ENCODE results near the gene KDM3B. TPM values are rescaled to one million over a fixed set of nuclear protein-coding genes. Genes with fewer than 3 reads are reported as not detected.

The KDM3B gene
- total and polyA plus RNA-seq, 2 donors: 40.0 to 43.2 TPM

GRCh38 chr5:138464388-138465260, 112.1 kb downstream of the KDM3B start:
- no peaks in the 10 kb centered on the region for H3K9me3 ChIP-seq (ENCODE audit: control insufficient read depth in 2 of 2, insufficient read depth in 1 of 2, low read length in 1 of 2)
- H3K4me1 ChIP-seq (ENCODE audit: control insufficient read depth in 2 of 2, insufficient read depth in 2 of 2, low read length in 2 of 2): peaks cover 21 to 53% of the 10 kb centered on the region in 2 donors
- DNase-seq (ENCODE audit: low read depth in 6 of 9, low spot score in 9 of 9): peak; percentile 96 to 99 (median 98)
- H3K27me3 ChIP-seq (ENCODE audit: control insufficient read depth in 2 of 2, insufficient read depth in 1 of 2, low read length in 1 of 2): peaks cover 0 to 25% of the 10 kb centered on the region in 2 donors
- peak overlapping the region; percentile 62 to 79 for H3K4me3 ChIP-seq (ENCODE audit: low read length in 2 of 2)
- WGBS: under 1% methylated on average over 64 of the region's 64 CpGs
- peaks cover 11 to 12% of the 10 kb centered on the region in 2 donors for H3K36me3 ChIP-seq (ENCODE audit: control insufficient read depth in 2 of 2, insufficient read depth in 2 of 2, low read length in 1 of 2)
- peak overlapping the region; percentile 90 to 94 for H3K27ac ChIP-seq (ENCODE audit: low read depth in 1 of 2, low read length in 1 of 2)

DNA sequence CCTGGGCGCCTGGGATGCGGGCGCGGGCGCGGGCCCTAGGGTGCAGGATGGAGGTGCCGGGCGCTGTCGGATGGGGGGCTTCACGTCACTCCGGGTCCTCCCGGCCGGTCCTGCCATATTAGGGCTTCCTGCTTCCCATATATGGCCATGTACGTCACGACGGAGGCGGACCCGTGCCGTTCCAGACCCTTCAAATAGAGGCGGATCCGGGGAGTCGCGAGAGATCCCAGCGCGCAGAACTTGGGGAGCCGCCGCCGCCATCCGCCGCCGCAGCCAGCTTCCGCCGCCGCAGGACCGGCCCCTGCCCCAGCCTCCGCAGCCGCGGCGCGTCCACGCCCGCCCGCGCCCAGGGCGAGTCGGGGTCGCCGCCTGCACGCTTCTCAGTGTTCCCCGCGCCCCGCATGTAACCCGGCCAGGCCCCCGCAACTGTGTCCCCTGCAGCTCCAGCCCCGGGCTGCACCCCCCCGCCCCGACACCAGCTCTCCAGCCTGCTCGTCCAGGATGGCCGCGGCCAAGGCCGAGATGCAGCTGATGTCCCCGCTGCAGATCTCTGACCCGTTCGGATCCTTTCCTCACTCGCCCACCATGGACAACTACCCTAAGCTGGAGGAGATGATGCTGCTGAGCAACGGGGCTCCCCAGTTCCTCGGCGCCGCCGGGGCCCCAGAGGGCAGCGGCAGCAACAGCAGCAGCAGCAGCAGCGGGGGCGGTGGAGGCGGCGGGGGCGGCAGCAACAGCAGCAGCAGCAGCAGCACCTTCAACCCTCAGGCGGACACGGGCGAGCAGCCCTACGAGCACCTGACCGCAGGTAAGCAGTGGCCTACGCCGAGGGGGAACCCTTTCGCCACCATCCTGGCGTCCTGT, 113.0 kb downstream of the KDM3B start, which contains the start of gene EGR1:
EGR1 (plus strand) TSS at position 219 of the 864 bp plus-strand sequence; CDS start at position 502, 283 bp downstream.
- Histone ChIP-seq H3K4me3 (ENCODE audit: low read length in 2 of 2) (peak within 1 kb of the TSS; percentile 62 to 79), H3K27me3 (ENCODE audit: control insufficient read depth in 2 of 2, insufficient read depth in 1 of 2, low read length in 1 of 2) (peaks cover 0 to 25% of the 10 kb centered on the region in 2 donors), H3K36me3 (ENCODE audit: control insufficient read depth in 2 of 2, insufficient read depth in 2 of 2, low read length in 1 of 2) (peaks cover 11 to 12% of the 10 kb centered on the region in 2 donors), H3K9me3 (ENCODE audit: control insufficient read depth in 2 of 2, insufficient read depth in 1 of 2, low read length in 1 of 2) (no peaks in the 10 kb centered on the region), H3K27ac (ENCODE audit: low read depth in 1 of 2, low read length in 1 of 2) (peak within 1 kb of the TSS; percentile 90 to 94), H3K4me1 (ENCODE audit: control insufficient read depth in 2 of 2, insufficient read depth in 2 of 2, low read length in 2 of 2) (peaks cover 15 to 46% of the 10 kb centered on the region in 2 donors)
- peak; percentile 87 to 97 (median 94) for DNase-seq (ENCODE audit: low read depth in 6 of 9, low spot score in 9 of 9)
- under 1% methylated on average over 85 of the region's 85 CpGs for WGBS

DNA sequence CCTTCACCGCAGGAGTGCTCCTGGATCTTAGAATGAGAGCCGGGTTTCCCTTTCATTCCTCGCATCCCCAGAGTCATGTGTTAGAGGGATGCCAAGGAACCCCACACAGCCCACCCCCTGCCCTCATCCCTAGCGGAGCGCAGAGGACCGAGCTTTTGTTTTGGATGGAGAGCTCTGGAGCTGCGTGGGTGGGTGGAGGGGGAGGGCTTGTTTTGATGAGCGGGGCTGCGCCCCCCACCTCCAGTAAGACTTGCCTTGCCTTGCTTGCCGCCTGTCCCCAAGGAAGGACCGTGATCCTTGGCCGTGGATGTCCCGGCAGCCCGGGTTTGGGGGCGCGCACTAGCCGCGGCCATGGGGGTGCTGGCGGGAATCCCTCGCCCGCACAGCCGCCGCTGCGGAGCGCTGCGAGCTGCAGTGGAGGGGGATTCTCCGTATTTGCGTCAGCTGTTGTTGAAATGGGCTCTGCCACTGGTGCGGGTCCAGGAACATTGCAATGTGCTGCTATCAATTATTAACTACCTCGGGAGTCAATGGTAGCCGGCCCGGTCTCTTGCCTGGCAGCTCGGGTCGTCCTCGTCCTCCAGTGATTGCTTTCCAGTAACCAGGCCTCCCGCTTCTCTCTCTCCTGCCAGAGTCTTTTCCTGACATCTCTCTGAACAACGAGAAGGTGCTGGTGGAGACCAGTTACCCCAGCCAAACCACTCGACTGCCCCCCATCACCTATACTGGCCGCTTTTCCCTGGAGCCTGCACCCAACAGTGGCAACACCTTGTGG, 113.8 kb downstream of the KDM3B start:
- Histone ChIP-seq H3K27me3 (ENCODE audit: control insufficient read depth in 2 of 2, insufficient read depth in 1 of 2, low read length in 1 of 2) (peaks cover 0 to 25% of the 10 kb centered on the region in 2 donors), H3K36me3 (ENCODE audit: control insufficient read depth in 2 of 2, insufficient read depth in 2 of 2, low read length in 1 of 2) (peaks cover 11 to 12% of the 10 kb centered on the region in 2 donors), H3K9me3 (ENCODE audit: control insufficient read depth in 2 of 2, insufficient read depth in 1 of 2, low read length in 1 of 2) (no peaks in the 10 kb centered on the region), H3K4me1 (ENCODE audit: control insufficient read depth in 2 of 2, insufficient read depth in 2 of 2, low read length in 2 of 2) (peaks cover 15 to 41% of the 10 kb centered on the region in 2 donors), H3K27ac (ENCODE audit: low read depth in 1 of 2, low read length in 1 of 2) (no peak overlapping the region), H3K4me3 (ENCODE audit: low read length in 2 of 2) (peak overlapping the region; percentile 62 to 79)
- 31% methylated on average over 39 of the region's 39 CpGs for whole genome bisulfite sequencing
- DNase-seq (ENCODE audit: low read depth in 6 of 9, low spot score in 9 of 9): no peak

GRCh38 chr5:138466900-138467710, 114.6 kb downstream of the KDM3B start:
- H3K4me1 ChIP-seq (ENCODE audit: control insufficient read depth in 2 of 2, insufficient read depth in 2 of 2, low read length in 2 of 2): peaks cover 15 to 41% of the 10 kb centered on the region in 2 donors
- H3K9me3 ChIP-seq (ENCODE audit: control insufficient read depth in 2 of 2, insufficient read depth in 1 of 2, low read length in 1 of 2): no peaks in the 10 kb centered on the region
- no peak overlapping the region for H3K27ac ChIP-seq (ENCODE audit: low read depth in 1 of 2, low read length in 1 of 2)
- H3K27me3 ChIP-seq (ENCODE audit: control insufficient read depth in 2 of 2, insufficient read depth in 1 of 2, low read length in 1 of 2): peaks cover 0 to 25% of the 10 kb centered on the region in 2 donors
- WGBS: 97% methylated on average over 45 of the region's 45 CpGs
- peak overlapping the region; percentile 62 to 79 for H3K4me3 ChIP-seq (ENCODE audit: low read length in 2 of 2)
- H3K36me3 ChIP-seq (ENCODE audit: control insufficient read depth in 2 of 2, insufficient read depth in 2 of 2, low read length in 1 of 2): peaks cover 11 to 12% of the 10 kb centered on the region in 2 donors
- DNase-seq (ENCODE audit: low read depth in 6 of 9, low spot score in 9 of 9): no peak

- H3K4me1 ChIP-seq (ENCODE audit: control insufficient read depth in 2 of 2, insufficient read depth in 2 of 2, low read length in 2 of 2): peaks cover 15 to 41% of the 10 kb centered on the region in 2 donors
- 96% methylated on average over 14 of the region's 14 CpGs for WGBS
- no peaks in the 10 kb centered on the region for H3K9me3 ChIP-seq (ENCODE audit: control insufficient read depth in 2 of 2, insufficient read depth in 1 of 2, low read length in 1 of 2)
- peak overlapping the region; percentile 11 to 79 for H3K4me3 ChIP-seq (ENCODE audit: low read length in 2 of 2)
- no peak overlapping the region for H3K27ac ChIP-seq (ENCODE audit: low read depth in 1 of 2, low read length in 1 of 2)
- peaks cover 11 to 12% of the 10 kb centered on the region in 2 donors for H3K36me3 ChIP-seq (ENCODE audit: control insufficient read depth in 2 of 2, insufficient read depth in 2 of 2, low read length in 1 of 2)
- H3K27me3 ChIP-seq (ENCODE audit: control insufficient read depth in 2 of 2, insufficient read depth in 1 of 2, low read length in 1 of 2): peaks cover 0 to 28% of the 10 kb centered on the region in 2 donors
- DNase-seq (ENCODE audit: low read depth in 6 of 9, low spot score in 9 of 9): no peak
Measured at GRCh38 chr5:138467711-138468132, 115.2 kb downstream of the KDM3B start.

DNA sequence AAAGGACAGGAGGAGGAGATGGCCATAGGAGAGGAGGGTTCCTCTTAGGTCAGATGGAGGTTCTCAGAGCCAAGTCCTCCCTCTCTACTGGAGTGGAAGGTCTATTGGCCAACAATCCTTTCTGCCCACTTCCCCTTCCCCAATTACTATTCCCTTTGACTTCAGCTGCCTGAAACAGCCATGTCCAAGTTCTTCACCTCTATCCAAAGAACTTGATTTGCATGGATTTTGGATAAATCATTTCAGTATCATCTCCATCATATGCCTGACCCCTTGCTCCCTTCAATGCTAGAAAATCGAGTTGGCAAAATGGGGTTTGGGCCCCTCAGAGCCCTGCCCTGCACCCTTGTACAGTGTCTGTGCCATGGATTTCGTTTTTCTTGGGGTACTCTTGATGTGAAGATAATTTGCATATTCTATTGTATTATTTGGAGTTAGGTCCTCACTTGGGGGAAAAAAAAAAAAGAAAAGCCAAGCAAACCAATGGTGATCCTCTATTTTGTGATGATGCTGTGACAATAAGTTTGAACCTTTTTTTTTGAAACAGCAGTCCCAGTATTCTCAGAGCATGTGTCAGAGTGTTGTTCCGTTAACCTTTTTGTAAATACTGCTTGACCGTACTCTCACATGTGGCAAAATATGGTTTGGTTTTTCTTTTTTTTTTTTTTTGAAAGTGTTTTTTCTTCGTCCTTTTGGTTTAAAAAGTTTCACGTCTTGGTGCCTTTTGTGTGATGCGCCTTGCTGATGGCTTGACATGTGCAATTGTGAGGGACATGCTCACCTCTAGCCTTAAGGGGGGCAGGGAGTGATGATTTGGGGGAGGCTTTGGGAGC, 115.9 kb downstream of the KDM3B start:
- Histone ChIP-seq H3K4me1 (ENCODE audit: control insufficient read depth in 2 of 2, insufficient read depth in 2 of 2, low read length in 2 of 2) (peaks cover 14 to 37% of the 10 kb centered on the region in 2 donors), H3K27ac (ENCODE audit: low read depth in 1 of 2, low read length in 1 of 2) (no peak overlapping the region), H3K36me3 (ENCODE audit: control insufficient read depth in 2 of 2, insufficient read depth in 2 of 2, low read length in 1 of 2) (peaks cover 11 to 12% of the 10 kb centered on the region in 2 donors), H3K4me3 (ENCODE audit: low read length in 2 of 2) (peak overlapping the region; percentile 11 to 79), H3K9me3 (ENCODE audit: control insufficient read depth in 2 of 2, insufficient read depth in 1 of 2, low read length in 1 of 2) (no peaks in the 10 kb centered on the region), H3K27me3 (ENCODE audit: control insufficient read depth in 2 of 2, insufficient read depth in 1 of 2, low read length in 1 of 2) (peaks cover 0 to 28% of the 10 kb centered on the region in 2 donors)
- no peak for DNase-seq (ENCODE audit: low read depth in 6 of 9, low spot score in 9 of 9)
- 91% methylated on average over 7 of the region's 7 CpGs for WGBS

DNA sequence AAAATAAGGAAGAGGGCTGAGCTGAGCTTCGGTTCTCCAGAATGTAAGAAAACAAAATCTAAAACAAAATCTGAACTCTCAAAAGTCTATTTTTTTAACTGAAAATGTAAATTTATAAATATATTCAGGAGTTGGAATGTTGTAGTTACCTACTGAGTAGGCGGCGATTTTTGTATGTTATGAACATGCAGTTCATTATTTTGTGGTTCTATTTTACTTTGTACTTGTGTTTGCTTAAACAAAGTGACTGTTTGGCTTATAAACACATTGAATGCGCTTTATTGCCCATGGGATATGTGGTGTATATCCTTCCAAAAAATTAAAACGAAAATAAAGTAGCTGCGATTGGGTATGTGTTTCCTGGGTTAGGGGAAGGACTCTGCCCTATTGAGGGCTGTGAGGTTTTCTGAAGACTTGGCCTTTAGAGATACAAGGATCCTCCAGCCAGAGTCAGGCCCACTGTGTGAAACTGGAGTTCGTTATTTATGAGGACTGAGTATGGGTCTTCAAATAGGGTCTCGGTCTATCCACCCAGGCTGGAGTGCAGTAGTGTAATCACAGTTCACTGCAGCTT, 116.6 kb downstream of the KDM3B start:
- H3K4me1 ChIP-seq (ENCODE audit: control insufficient read depth in 2 of 2, insufficient read depth in 2 of 2, low read length in 2 of 2): peaks cover 11 to 32% of the 10 kb centered on the region in 2 donors
- 96% methylated on average over 8 of the region's 8 CpGs for WGBS
- H3K9me3 ChIP-seq (ENCODE audit: control insufficient read depth in 2 of 2, insufficient read depth in 1 of 2, low read length in 1 of 2): no peaks in the 10 kb centered on the region
- peaks cover 0 to 28% of the 10 kb centered on the region in 2 donors for H3K27me3 ChIP-seq (ENCODE audit: control insufficient read depth in 2 of 2, insufficient read depth in 1 of 2, low read length in 1 of 2)
- no peak overlapping the region for H3K4me3 ChIP-seq (ENCODE audit: low read length in 2 of 2)
- H3K27ac ChIP-seq (ENCODE audit: low read depth in 1 of 2, low read length in 1 of 2): no peak overlapping the region
- peaks cover 11 to 12% of the 10 kb centered on the region in 2 donors for H3K36me3 ChIP-seq (ENCODE audit: control insufficient read depth in 2 of 2, insufficient read depth in 2 of 2, low read length in 1 of 2)
- DNase-seq (ENCODE audit: low read depth in 6 of 9, low spot score in 9 of 9): no peak

Measured in thymus (tissue), 11 donors.